SK-N-SH (cell line): ENCODE measurements around the gene PHAX. TPM values are rescaled to one million over a fixed set of nuclear protein-coding genes. Genes with fewer than 3 reads are reported as not detected.

Experiments used
- CTCF ChIA-PET: fragments of 300-600, 350-600 bp; formaldehyde crosslinking; extraction: SDS; loops from one replicate; lab custom pipeline; 2021; lab: Yijun Ruan, JAX
- POLR2A ChIA-PET: fragments of 350-600 bp; sonication (Branson Sonifier 250); formaldehyde crosslinking; extraction: SDS; loops from one replicate; lab custom pipeline; 2020; ENCODE audit warnings: antibody characterized with exemption, inconsistent platforms; lab: Yijun Ruan, JAX
- DNase-seq: peaks from one replicate; pipeline ENCODE4 v3.0.0; 2012
- H2AFZ ChIP-seq: fragments of 200-600 bp; sonication (generic); 2 replicates; pipeline ENCODE4 v1.8.1; 2016; ENCODE audit warnings: antibody characterized with exemption, mild to moderate bottlenecking, low read depth
- H3F3A ChIP-seq: fragments of 200-600 bp; sonication (generic); replicated peaks from 2 replicates; pipeline ENCODE3; 2016; ENCODE audit warnings: antibody characterized with exemption, mild to moderate bottlenecking; ENCODE audit not compliant: insufficient read depth
- H3K27ac ChIP-seq, 2 experiments: fragments of 200-500 bp in 1 of 2; fragments of 200-600 bp in 1 of 2; sonication (Bioruptor generic) in 1 of 2; sonication (generic), shearing (Covaris generic) in 1 of 2; 2 replicates each; pipeline versions ENCODE4 v1.5.1 to v1.6.1; 2014 to 2016; ENCODE audit warnings: low read depth in 2 of 2, inconsistent platforms in 1 of 2, low read length in 1 of 2, mild to moderate bottlenecking in 1 of 2, mixed read lengths in 1 of 2
- H3K27me3 ChIP-seq: fragments of 200-600 bp; sonication (generic), shearing (Covaris generic); 2 replicates; pipeline ENCODE4 v1.6.1; 2016; ENCODE audit warnings: mixed run types; ENCODE audit not compliant: insufficient read depth
- H3K36me3 ChIP-seq, 2 experiments: fragments of 200-500 bp in 1 of 2; fragments of 200-600 bp in 1 of 2; sonication (Bioruptor generic) in 1 of 2; sonication (generic) in 1 of 2; replicated peaks in 1 of 2; 2 replicates each; pipeline versions ENCODE3 to v1.5.1; 2014 to 2016; ENCODE audit warnings: low read length in 1 of 2, mild to moderate bottlenecking in 1 of 2; ENCODE audit not compliant: insufficient read depth in 2 of 2, control insufficient read depth in 1 of 2
- H3K4me1 ChIP-seq, 2 experiments: fragments of 200-500 bp in 1 of 2; fragments of 200-600 bp in 1 of 2; sonication (Bioruptor generic) in 1 of 2; sonication (generic), shearing (Covaris generic) in 1 of 2; 2 replicates each; pipeline versions ENCODE4 v1.5.1 to v1.6.1; 2014 to 2016; ENCODE audit warnings: low read depth in 1 of 2, low read length in 1 of 2, mixed run types in 1 of 2; ENCODE audit not compliant: insufficient read depth in 2 of 2, control insufficient read depth in 1 of 2
- H3K4me2 ChIP-seq: fragments of 200-600 bp; sonication (generic), shearing (Covaris generic); 2 replicates; pipeline ENCODE4 v1.6.1; 2017; ENCODE audit warnings: mixed run types
- H3K4me3 ChIP-seq, 2 experiments: fragments of 200-500 bp in 1 of 2; fragments of 200-600 bp in 1 of 2; sonication (Bioruptor generic) in 1 of 2; sonication (generic), shearing (Covaris generic) in 1 of 2; 2 replicates each; pipeline versions ENCODE4 v1.5.1 to v1.8.1; 2014 to 2016; ENCODE audit warnings: low read depth in 2 of 2, inconsistent platforms in 1 of 2, low read length in 1 of 2, mild to moderate bottlenecking in 1 of 2, mixed read lengths in 1 of 2, moderate library complexity in 1 of 2
- H3K79me2 ChIP-seq: fragments of 200-600 bp; sonication (generic); 2 replicates; pipeline ENCODE4 v1.8.1; 2017; ENCODE audit warnings: mild to moderate bottlenecking; ENCODE audit not compliant: insufficient read depth
- H3K9ac ChIP-seq: fragments of 200-600 bp; sonication (generic); 2 replicates; pipeline ENCODE4 v1.6.1; 2017; ENCODE audit warnings: mixed run types
- H3K9me2 ChIP-seq: fragments of 200-600 bp; sonication (generic); 2 replicates; pipeline ENCODE4 v1.6.1; 2017; ENCODE audit warnings: mixed run types
- H3K9me3 ChIP-seq: fragments of 200-600 bp; sonication (generic); 2 replicates; pipeline ENCODE4 v1.6.1; 2017; ENCODE audit warnings: mixed run types, mild to moderate bottlenecking, moderate library complexity
- H4K20me1 ChIP-seq: fragments of 200-600 bp; sonication (generic); 2 replicates; pipeline ENCODE4 v1.6.1; 2017; ENCODE audit warnings: mild to moderate bottlenecking, mixed run types; ENCODE audit not compliant: insufficient read depth
- CHD2 ChIP-seq: fragments of 150-350 bp; IDR thresholded peaks from 2 replicates; pipeline ENCODE4 v1.6.1; 2018; ENCODE audit warnings: low read length; ENCODE audit not compliant: partially characterized antibody
- ELF1 ChIP-seq: IDR thresholded peaks from 2 replicates; pipeline ENCODE4 v1.4.0; 2012
- GATA2 ChIP-seq: sonication (generic); formaldehyde crosslinking; IDR thresholded peaks from 2 replicates; pipeline ENCODE4 v1.5.0; 2020; ENCODE audit warnings: mild to moderate bottlenecking, missing genetic modification reagents
- JUND ChIP-seq: IDR thresholded peaks from 2 replicates; pipeline ENCODE4 v1.4.0; 2012
- MEF2A ChIP-seq: IDR thresholded peaks from 2 replicates; pipeline ENCODE4 v1.4.0; 2012; ENCODE audit warnings: low read depth, borderline replicate concordance
- NFIC ChIP-seq: IDR thresholded peaks from 2 replicates; pipeline ENCODE4 v1.4.0; 2012; ENCODE audit warnings: borderline replicate concordance
- NRF1 ChIP-seq: IDR thresholded peaks from 2 replicates; pipeline ENCODE4 v1.6.1; 2012; ENCODE audit warnings: low read depth, mild to moderate bottlenecking, low read length
- RCOR1 ChIP-seq: fragments of 150-350 bp; IDR thresholded peaks from 2 replicates; pipeline ENCODE4 v1.6.1; 2017; ENCODE audit warnings: antibody characterized with exemption, low read length
- RFX5 ChIP-seq: IDR thresholded peaks from 2 replicates; pipeline ENCODE4 v1.6.1; 2012; ENCODE audit warnings: mild to moderate bottlenecking, improper control_type of control experiment, low read length
- RXRA ChIP-seq: IDR thresholded peaks from 2 replicates; pipeline ENCODE4 v1.4.0; 2012; ENCODE audit warnings: low read depth, mild to moderate bottlenecking, borderline replicate concordance
- TCF12 ChIP-seq: IDR thresholded peaks from 2 replicates; pipeline ENCODE4 v1.4.0; 2012
- TEAD4 ChIP-seq: IDR thresholded peaks from 2 replicates; pipeline ENCODE4 v1.4.0; 2012; ENCODE audit warnings: mild to moderate bottlenecking, borderline replicate concordance; ENCODE audit not compliant: insufficient read depth
- WGBS: methylation state at CpG from one replicate; pipeline ENCODE4 v1.1.6; 2017; ENCODE audit warnings: low lambda C conversion rate; 5-methylcytosine and 5-hydroxymethylcytosine counted together
- polyA plus RNA-seq, 3 experiments: library from polyadenylated mRNA; depleted of rRNA; stranded (reverse); fragments of >200 nt; gene quantifications; 2 replicates each; pipeline ENCODE4 v1.2.3, GENCODE V29; 2012
- TF ChIP-seq, protein P1 (sequence below): IDR thresholded peaks from 2 replicates; pipeline ENCODE4 v1.4.0; 2012; ENCODE audit warnings: low read depth, borderline replicate concordance
- TF ChIP-seq, protein P2 (sequence below): fragments of 150-350 bp; IDR thresholded peaks from 2 replicates; pipeline ENCODE4 v1.6.1; 2017; ENCODE audit warnings: antibody characterized with exemption, low read length, low read depth, borderline replicate concordance
- TF ChIP-seq, protein P3 (sequence below): IDR thresholded peaks from 2 replicates; pipeline ENCODE4 v1.4.0; 2012; ENCODE audit warnings: low read depth, borderline replicate concordance
- TF ChIP-seq, protein P4 (sequence below): IDR thresholded peaks from 2 replicates; pipeline ENCODE4 v1.4.0; 2012; ENCODE audit warnings: low read depth

Gene PHAX
- polyA plus RNA-seq, 1 of the 3 experiments (the other 2 are of a cell fraction), result 25.1 TPM

DNA sequence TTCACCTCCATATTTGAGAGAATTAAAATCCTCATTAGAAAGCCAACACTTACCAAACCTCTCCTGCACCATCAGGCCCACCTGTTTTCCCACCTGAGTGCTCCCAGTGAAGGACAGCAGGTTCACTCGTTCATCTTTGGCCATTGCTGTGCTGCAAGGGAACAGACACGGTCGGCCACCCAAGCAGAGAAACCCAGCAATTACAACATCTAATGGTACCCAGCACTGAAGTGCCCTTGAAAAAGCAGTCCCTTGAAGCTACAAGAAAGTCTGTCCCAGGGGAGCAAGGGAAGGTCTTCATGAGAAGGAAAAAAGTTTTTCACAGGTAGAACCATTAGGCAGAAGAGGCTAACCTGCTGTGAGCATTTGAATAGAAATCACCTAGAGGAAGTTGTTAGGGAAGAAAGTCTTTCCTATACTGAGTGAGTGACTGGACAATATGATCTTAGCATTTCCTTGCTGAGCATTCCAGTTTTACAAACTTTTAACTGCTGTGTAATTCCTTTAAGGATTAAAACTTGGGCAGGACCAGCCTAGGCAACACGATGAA is 32.5 kb upstream of the PHAX start (continued):
- TF ChIP-seq RFX5 (no peak), NRF1 (no peak)
- TF ChIP-seq, all 33 proteins: peak for 0

DNA sequence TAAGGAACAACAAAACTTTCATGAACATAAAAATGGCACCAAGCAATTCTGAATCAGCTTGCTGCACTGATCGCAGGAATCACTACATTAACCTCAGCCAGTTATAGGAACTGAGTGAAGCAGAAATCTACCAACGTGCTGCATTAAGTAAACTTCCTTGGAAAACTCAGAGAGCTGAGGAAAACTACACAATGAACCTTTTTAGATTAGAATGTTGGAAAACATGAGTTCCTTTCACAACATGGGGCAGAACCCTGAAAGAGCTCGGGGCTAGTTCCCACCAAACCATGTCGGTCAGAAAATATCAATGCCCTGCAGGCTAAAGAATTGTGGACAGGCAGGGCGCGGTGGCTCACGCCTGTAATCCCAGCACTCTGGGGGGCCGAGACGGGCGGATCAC is 25.1 kb upstream of the PHAX start:
- no peak overlapping the region for H3K4me2 ChIP-seq
- no peaks in the 10 kb centered on the region for H3K4me1 ChIP-seq
- TF ChIP-seq RXRA (no peak), RCOR1 (no peak), RFX5 (no peak), NFIC (no peak), MEF2A (no peak), ELF1 (no peak), TEAD4 (no peak), GATA2 (CRISPR knock-in tag) (no peak), TCF12 (no peak), CHD2 (no peak), NRF1 (no peak), JUND (no peak)
- TF ChIP-seq, protein P1, sequence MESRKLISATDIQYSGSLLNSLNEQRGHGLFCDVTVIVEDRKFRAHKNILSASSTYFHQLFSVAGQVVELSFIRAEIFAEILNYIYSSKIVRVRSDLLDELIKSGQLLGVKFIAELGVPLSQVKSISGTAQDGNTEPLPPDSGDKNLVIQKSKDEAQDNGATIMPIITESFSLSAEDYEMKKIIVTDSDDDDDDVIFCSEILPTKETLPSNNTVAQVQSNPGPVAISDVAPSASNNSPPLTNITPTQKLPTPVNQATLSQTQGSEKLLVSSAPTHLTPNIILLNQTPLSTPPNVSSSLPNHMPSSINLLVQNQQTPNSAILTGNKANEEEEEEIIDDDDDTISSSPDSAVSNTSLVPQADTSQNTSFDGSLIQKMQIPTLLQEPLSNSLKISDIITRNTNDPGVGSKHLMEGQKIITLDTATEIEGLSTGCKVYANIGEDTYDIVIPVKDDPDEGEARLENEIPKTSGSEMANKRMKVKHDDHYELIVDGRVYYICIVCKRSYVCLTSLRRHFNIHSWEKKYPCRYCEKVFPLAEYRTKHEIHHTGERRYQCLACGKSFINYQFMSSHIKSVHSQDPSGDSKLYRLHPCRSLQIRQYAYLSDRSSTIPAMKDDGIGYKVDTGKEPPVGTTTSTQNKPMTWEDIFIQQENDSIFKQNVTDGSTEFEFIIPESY, result no peak
- TF ChIP-seq, protein P2, sequence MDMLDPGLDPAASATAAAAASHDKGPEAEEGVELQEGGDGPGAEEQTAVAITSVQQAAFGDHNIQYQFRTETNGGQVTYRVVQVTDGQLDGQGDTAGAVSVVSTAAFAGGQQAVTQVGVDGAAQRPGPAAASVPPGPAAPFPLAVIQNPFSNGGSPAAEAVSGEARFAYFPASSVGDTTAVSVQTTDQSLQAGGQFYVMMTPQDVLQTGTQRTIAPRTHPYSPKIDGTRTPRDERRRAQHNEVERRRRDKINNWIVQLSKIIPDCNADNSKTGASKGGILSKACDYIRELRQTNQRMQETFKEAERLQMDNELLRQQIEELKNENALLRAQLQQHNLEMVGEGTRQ, result no peak
- TF ChIP-seq, protein P3, sequence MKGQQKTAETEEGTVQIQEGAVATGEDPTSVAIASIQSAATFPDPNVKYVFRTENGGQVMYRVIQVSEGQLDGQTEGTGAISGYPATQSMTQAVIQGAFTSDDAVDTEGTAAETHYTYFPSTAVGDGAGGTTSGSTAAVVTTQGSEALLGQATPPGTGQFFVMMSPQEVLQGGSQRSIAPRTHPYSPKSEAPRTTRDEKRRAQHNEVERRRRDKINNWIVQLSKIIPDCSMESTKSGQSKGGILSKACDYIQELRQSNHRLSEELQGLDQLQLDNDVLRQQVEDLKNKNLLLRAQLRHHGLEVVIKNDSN, result no peak
- TF ChIP-seq, protein P4, sequence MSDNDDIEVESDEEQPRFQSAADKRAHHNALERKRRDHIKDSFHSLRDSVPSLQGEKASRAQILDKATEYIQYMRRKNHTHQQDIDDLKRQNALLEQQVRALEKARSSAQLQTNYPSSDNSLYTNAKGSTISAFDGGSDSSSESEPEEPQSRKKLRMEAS, result no peak
- H3K4me3 ChIP-seq, result no peak overlapping the region
- POLR2A ChIA-PET, result no interaction called here
- no peaks in the 10 kb centered on the region for H3K79me2 ChIP-seq
- H3K9me2 ChIP-seq, result no peaks in the 10 kb centered on the region
- 95% methylated on average over 10 of the region's 10 CpGs for WGBS
- H3K9me3 ChIP-seq, result no peaks in the 10 kb centered on the region
- no peak for DNase-seq
- no peak overlapping the region for H3K27ac ChIP-seq
- CTCF ChIA-PET, result interaction anchor here (0.6 to 1.4 kb wide), 2 partner anchors 10 to 231 kb away, joined by 3 read pairs; no protein-coding TSS in a partner anchor
- H3K27me3 ChIP-seq, result no peaks in the 10 kb centered on the region
- H2AFZ ChIP-seq, result no peak overlapping the region
- H3K9ac ChIP-seq, result no peak overlapping the region
- peaks cover 7 to 11% of the 10 kb centered on the region in 2 experiments for H3K36me3 ChIP-seq
- H3F3A ChIP-seq, result no peaks in the 10 kb centered on the region
- no peaks in the 10 kb centered on the region for H4K20me1 ChIP-seq
